GM12878 (cell line): ENCODE results near the gene ZNF511. TPM values are rescaled to one million over a fixed set of nuclear protein-coding genes. Genes with fewer than 3 reads are reported as not detected.

Source experiments
- CBX3 ChIP-seq: fragments of 200-600 bp; sonication (generic); IDR thresholded peaks from 2 replicates; pipeline ENCODE4 v1.6.1; 2016; ENCODE audit warnings: low read depth, borderline replicate concordance
- CHD2 ChIP-seq: IDR thresholded peaks from 2 replicates; pipeline ENCODE4 v1.6.1; 2011; ENCODE audit warnings: low read depth, low read length, improper control_type of control experiment, borderline replicate concordance
- CREM ChIP-seq: IDR thresholded peaks from 2 replicates; pipeline ENCODE4 v1.6.1; 2014; ENCODE audit warnings: antibody characterized with exemption, low read depth
- EZH2 ChIP-seq: IDR thresholded peaks from 2 replicates; pipeline ENCODE4 v1.6.1; 2012; ENCODE audit warnings: low read depth, mild to moderate bottlenecking, control low read depth, inconsistent platforms, low read length, borderline replicate concordance; ENCODE audit not compliant: control insufficient read depth
- FOXK2 ChIP-seq: fragments of 450-650 bp; IDR thresholded peaks from 2 replicates; pipeline ENCODE4 v1.6.1; 2017; ENCODE audit warnings: mild to moderate bottlenecking, moderate library complexity
- FOXM1 ChIP-seq: IDR thresholded peaks from 2 replicates; pipeline ENCODE4 v1.6.1; 2012; ENCODE audit warnings: low read depth, mild to moderate bottlenecking, inconsistent platforms, low read length, moderate library complexity
- HDAC2 ChIP-seq: fragments of 200-600 bp; sonication (generic); IDR thresholded peaks from 2 replicates; pipeline ENCODE4 v1.6.1; 2017
- HDAC6 ChIP-seq: fragments of 200-600 bp; sonication (generic); IDR thresholded peaks from one replicate; pipeline ENCODE4 v1.8.0; 2017; ENCODE audit warnings: antibody characterized with exemption; ENCODE audit not compliant: unreplicated experiment
- NBN ChIP-seq: fragments of 450-650 bp; IDR thresholded peaks from 2 replicates; pipeline ENCODE4 v1.6.1; 2016
- NR2C1 ChIP-seq: fragments of 450-650 bp; IDR thresholded peaks from 2 replicates; pipeline ENCODE4 v1.6.1; 2017; ENCODE audit warnings: antibody characterized with exemption, mild to moderate bottlenecking, moderate library complexity
- NRF1 ChIP-seq: conservative IDR thresholded peaks from 2 replicates; pipeline ENCODE4 v1.6.1; 2011; ENCODE audit warnings: mild to moderate bottlenecking, low read depth, low read length, improper control_type of control experiment
- PAX5 ChIP-seq: IDR thresholded peaks from 2 replicates; pipeline ENCODE4 v1.6.1; 2011; ENCODE audit warnings: low read depth, low read length, borderline replicate concordance
- SMARCA5 ChIP-seq: fragments of 450-650 bp; IDR thresholded peaks from 2 replicates; pipeline ENCODE4 v1.6.1; 2017; ENCODE audit warnings: mild to moderate bottlenecking
- SP1 ChIP-seq: IDR thresholded peaks from one replicate; pipeline ENCODE4 v1.6.1; 2011; ENCODE audit warnings: low read depth, low read length
- SPI1 ChIP-seq: IDR thresholded peaks from 2 replicates; pipeline ENCODE4 v1.6.1; 2011; ENCODE audit warnings: low read depth, mild to moderate bottlenecking, low read length, moderate library complexity, borderline replicate concordance; ENCODE audit not compliant: insufficient read depth
- SUZ12 ChIP-seq: fragments of 200-600 bp; sonication (generic); IDR thresholded peaks from one replicate; pipeline ENCODE4 v1.6.1; 2018; ENCODE audit warnings: antibody characterized with exemption, mild to moderate bottlenecking; ENCODE audit not compliant: unreplicated experiment
- TBL1XR1 ChIP-seq: IDR thresholded peaks from 2 replicates; pipeline ENCODE4 v1.6.1; 2012; ENCODE audit warnings: low read depth, low read length, improper control_type of control experiment
- TCF12 ChIP-seq: IDR thresholded peaks from 2 replicates; pipeline ENCODE4 v1.6.1; 2011; ENCODE audit warnings: low read depth, mild to moderate bottlenecking, low read length
- polyA plus RNA-seq, 11 experiments: library from polyadenylated mRNA; depleted of rRNA in 4 of 11; unstranded in 6 of 11; stranded (reverse) in 5 of 11; fragments of >200 nt; fragmentation: Nextera tagmentation in 4 of 11; fragmentation: Illumina TruSeq in 1 of 11; extraction: Ambion mirVana in 4 of 11; extraction: Trizol in 1 of 11; gene quantifications; 1 replicate in 1 of 11; 2 replicates in 10 of 11; pipeline versions ENCODE4 v1.2.1 to v1.2.3, GENCODE V29; 2011 to 2016; ENCODE audit warnings: inconsistent platforms in 2 of 11, missing spikeins in 2 of 11, low read depth in 1 of 11
- total RNA-seq, 4 experiments: library from RNA; depleted of rRNA in 3 of 4; stranded (reverse); fragments of >200 nt in 3 of 4; fragmentation: Illumina TruSeq in 1 of 4; extraction: Trizol in 1 of 4; gene quantifications; 2 replicates each; pipeline versions ENCODE4 v1.2.1 to v1.2.3, GENCODE V29; 2013 to 2021
- TF ChIP-seq, protein P1 (sequence below): IDR thresholded peaks from 2 replicates; pipeline ENCODE4 v1.6.1; 2011; ENCODE audit warnings: mild to moderate bottlenecking, low read depth, low read length, moderate library complexity; ENCODE audit not compliant: insufficient replicate concordance
- TF ChIP-seq, protein P2 (sequence below): fragments of 450-650 bp; IDR thresholded peaks from 2 replicates; pipeline ENCODE4 v1.6.1; 2018; ENCODE audit warnings: mild to moderate bottlenecking, low read depth, moderate library complexity; ENCODE audit not compliant: partially characterized antibody
- TF ChIP-seq, protein P3 (sequence below): IDR thresholded peaks from 2 replicates; pipeline ENCODE4 v1.6.1; 2012; ENCODE audit warnings: mild to moderate bottlenecking, low read depth, low read length
- TF ChIP-seq, protein P4 (sequence below): fragments of 450-650 bp; conservative IDR thresholded peaks from 2 replicates; pipeline ENCODE4 v1.6.1; 2017; ENCODE audit warnings: mild to moderate bottlenecking, moderate library complexity

Gene ZNF511
- total and polyA plus RNA-seq, 10 of the 15 experiments (the other 5 are each of a cell fraction or from before 2014, with no cell fraction given): 0.58 to 110 (median 32.0) TPM

DNA sequence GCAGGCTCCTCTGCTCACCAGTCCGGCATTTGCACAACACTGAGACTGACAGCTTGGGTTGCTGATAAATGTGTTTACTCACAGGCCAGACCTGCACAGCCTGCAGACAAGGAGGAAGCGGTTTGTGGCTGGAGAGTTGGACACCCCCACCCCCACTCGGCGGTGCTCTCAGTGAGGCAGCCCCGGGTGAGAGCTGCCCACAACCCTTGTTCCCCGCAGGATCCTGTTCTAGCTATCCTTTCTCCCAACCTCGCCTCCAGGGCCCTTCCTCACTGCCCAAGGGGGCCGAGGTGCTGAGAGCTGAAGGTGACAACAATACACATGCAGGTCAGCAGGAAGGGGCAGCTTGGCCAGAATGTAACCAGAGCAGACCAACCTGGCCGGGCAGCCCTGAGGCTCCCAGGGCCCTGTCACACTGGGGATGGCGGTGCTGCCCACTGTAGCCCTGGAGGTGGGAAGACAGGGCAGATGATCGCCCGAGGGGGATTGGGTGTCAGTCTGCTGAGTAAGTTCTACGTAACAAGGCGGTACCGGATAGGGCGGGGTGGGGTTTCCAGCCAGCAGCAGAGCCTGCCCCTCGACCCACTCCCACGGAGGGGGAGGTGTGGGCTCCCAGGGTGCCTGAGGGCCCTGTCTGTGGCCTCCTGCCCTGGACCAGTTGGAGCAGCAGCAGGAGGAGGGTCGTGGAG, 30.0 kb upstream of the ZNF511 start (continued):
- TF ChIP-seq, protein P1, sequence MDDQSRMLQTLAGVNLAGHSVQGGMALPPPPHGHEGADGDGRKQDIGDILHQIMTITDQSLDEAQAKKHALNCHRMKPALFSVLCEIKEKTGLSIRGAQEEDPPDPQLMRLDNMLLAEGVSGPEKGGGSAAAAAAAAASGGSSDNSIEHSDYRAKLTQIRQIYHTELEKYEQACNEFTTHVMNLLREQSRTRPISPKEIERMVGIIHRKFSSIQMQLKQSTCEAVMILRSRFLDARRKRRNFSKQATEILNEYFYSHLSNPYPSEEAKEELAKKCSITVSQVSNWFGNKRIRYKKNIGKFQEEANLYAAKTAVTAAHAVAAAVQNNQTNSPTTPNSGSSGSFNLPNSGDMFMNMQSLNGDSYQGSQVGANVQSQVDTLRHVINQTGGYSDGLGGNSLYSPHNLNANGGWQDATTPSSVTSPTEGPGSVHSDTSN: peak; percentile 87
- TF ChIP-seq SMARCA5 (no peak), CREM (no peak), SPI1 (peak; percentile 51; the same call in 1 of the 2 replicates), CBX3 (no peak), CHD2 (peak; percentile 71), HDAC6 (no peak), HDAC2 (no peak), NBN (peak; percentile 58; the same call in 1 of the 2 replicates), FOXM1 (no peak), PAX5 (peak; percentile 38; the same call in 1 of the 2 replicates), NRF1 (no peak), NR2C1 (no peak), SP1 (peak; percentile 35), SUZ12 (no peak), EZH2 (no peak), TCF12 (peak; percentile 46; the same call in 1 of the 2 replicates), TBL1XR1 (peak; percentile 58; the same call in 1 of the 2 replicates), FOXK2 (no peak)
- TF ChIP-seq, protein P2, sequence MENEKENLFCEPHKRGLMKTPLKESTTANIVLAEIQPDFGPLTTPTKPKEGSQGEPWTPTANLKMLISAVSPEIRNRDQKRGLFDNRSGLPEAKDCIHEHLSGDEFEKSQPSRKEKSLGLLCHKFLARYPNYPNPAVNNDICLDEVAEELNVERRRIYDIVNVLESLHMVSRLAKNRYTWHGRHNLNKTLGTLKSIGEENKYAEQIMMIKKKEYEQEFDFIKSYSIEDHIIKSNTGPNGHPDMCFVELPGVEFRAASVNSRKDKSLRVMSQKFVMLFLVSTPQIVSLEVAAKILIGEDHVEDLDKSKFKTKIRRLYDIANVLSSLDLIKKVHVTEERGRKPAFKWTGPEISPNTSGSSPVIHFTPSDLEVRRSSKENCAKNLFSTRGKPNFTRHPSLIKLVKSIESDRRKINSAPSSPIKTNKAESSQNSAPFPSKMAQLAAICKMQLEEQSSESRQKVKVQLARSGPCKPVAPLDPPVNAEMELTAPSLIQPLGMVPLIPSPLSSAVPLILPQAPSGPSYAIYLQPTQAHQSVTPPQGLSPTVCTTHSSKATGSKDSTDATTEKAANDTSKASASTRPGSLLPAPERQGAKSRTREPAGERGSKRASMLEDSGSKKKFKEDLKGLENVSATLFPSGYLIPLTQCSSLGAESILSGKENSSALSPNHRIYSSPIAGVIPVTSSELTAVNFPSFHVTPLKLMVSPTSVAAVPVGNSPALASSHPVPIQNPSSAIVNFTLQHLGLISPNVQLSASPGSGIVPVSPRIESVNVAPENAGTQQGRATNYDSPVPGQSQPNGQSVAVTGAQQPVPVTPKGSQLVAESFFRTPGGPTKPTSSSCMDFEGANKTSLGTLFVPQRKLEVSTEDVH: no peak
- TF ChIP-seq, protein P3, sequence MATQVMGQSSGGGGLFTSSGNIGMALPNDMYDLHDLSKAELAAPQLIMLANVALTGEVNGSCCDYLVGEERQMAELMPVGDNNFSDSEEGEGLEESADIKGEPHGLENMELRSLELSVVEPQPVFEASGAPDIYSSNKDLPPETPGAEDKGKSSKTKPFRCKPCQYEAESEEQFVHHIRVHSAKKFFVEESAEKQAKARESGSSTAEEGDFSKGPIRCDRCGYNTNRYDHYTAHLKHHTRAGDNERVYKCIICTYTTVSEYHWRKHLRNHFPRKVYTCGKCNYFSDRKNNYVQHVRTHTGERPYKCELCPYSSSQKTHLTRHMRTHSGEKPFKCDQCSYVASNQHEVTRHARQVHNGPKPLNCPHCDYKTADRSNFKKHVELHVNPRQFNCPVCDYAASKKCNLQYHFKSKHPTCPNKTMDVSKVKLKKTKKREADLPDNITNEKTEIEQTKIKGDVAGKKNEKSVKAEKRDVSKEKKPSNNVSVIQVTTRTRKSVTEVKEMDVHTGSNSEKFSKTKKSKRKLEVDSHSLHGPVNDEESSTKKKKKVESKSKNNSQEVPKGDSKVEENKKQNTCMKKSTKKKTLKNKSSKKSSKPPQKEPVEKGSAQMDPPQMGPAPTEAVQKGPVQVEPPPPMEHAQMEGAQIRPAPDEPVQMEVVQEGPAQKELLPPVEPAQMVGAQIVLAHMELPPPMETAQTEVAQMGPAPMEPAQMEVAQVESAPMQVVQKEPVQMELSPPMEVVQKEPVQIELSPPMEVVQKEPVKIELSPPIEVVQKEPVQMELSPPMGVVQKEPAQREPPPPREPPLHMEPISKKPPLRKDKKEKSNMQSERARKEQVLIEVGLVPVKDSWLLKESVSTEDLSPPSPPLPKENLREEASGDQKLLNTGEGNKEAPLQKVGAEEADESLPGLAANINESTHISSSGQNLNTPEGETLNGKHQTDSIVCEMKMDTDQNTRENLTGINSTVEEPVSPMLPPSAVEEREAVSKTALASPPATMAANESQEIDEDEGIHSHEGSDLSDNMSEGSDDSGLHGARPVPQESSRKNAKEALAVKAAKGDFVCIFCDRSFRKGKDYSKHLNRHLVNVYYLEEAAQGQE: no peak
- TF ChIP-seq, protein P4, sequence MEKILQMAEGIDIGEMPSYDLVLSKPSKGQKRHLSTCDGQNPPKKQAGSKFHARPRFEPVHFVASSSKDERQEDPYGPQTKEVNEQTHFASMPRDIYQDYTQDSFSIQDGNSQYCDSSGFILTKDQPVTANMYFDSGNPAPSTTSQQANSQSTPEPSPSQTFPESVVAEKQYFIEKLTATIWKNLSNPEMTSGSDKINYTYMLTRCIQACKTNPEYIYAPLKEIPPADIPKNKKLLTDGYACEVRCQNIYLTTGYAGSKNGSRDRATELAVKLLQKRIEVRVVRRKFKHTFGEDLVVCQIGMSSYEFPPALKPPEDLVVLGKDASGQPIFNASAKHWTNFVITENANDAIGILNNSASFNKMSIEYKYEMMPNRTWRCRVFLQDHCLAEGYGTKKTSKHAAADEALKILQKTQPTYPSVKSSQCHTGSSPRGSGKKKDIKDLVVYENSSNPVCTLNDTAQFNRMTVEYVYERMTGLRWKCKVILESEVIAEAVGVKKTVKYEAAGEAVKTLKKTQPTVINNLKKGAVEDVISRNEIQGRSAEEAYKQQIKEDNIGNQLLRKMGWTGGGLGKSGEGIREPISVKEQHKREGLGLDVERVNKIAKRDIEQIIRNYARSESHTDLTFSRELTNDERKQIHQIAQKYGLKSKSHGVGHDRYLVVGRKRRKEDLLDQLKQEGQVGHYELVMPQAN: no peak
